GM21825 (cell line): ENCODE results near the gene LIPF.
A peak's percentile ranks its signal among the peaks of the same experiment; 100 is the strongest.
"Not testable (repeated sequence)": the region's sequence is repeated elsewhere in the genome, so short reads cannot be mapped to it uniquely, and the experiment has no call there.

Experiments
- ATAC-seq: cut with Tn5 transposase; IDR thresholded peaks from one replicate; pipeline ENCODE4 v1.9.1; 2021; ENCODE audit warnings: mild to moderate bottlenecking, moderate library complexity; ENCODE audit not compliant: unreplicated experiment

LIPF gene

DNA sequence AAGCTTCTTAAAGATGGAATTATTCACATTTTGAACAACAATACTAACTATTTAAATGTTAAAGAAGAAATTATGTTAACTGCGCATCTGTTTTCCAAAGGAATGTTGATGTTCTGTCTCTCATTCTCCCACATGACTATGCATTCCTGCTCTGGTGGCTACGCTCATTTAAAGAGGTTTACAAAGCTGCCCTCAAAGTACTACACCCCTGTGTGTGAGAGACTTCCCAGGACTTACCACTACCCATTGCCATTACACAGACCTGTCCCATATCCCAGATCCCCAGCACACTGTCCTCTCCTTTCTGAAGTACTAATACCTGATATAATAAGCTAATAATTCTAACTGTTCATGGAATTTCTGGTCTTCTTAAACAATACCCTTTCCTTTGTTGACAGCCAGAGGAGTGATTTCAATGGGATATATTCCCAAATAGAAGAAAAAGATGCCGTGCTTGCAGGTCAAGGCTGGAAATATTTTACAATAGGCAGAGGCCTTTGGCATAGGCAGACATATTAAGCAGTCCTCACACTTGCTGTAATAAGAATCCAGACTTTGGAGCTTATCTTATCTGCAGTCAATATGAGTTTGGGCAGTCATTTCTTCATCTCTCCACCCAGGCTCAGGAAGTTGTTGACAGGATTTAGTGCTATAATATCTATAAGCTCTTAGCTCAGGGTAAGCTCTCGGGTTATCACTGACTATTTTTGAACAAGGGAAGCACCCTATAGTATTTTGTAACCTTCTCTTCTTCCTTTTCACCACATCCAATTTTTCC lies 12.2 kb downstream of the LIPF start:
- ATAC-seq: no peak

- ATAC-seq: no peak
Measured at GRCh38 chr10:88680958-88681357, 16.7 kb downstream of the LIPF start.

GRCh38 chr10:88682491-88682890 lies 18.2 kb downstream of the LIPF start:
- no peak for ATAC-seq

DNA sequence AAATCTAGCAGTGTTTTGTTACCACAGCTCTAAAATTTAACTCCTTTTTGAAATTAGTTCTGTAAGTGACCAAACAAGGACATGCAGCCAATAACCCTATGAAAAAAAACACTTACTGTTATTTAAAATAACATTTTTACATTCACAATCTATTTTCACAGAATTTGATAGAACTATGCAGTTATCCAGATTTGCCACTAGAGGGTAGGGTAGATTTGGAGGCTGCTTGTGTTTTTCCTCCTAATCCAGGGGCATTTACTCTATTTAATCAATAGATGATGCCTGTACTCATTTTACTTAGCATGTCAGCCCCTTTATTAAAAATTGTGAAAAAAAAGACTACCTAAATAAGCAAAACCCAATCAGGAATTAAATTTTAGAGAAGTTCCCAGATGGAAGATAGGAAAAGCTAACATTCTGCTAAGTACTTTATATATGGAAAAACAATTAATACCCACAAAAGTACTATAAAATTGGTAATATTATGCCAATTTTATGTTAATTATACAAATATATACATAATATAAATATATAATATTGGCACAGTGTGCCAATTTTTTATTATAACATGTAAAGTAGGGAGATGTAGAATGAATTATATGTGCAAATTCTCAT lies 23.7 kb downstream of the LIPF start:
- ATAC-seq: no peak

GRCh38 chr10:88689366-88689765 lies 25.1 kb downstream of the LIPF start:
- ATAC-seq: no peak

GRCh38 chr10:88693392-88694020 lies 29.3 kb downstream of the LIPF start:
- ATAC-seq: no peak

DNA sequence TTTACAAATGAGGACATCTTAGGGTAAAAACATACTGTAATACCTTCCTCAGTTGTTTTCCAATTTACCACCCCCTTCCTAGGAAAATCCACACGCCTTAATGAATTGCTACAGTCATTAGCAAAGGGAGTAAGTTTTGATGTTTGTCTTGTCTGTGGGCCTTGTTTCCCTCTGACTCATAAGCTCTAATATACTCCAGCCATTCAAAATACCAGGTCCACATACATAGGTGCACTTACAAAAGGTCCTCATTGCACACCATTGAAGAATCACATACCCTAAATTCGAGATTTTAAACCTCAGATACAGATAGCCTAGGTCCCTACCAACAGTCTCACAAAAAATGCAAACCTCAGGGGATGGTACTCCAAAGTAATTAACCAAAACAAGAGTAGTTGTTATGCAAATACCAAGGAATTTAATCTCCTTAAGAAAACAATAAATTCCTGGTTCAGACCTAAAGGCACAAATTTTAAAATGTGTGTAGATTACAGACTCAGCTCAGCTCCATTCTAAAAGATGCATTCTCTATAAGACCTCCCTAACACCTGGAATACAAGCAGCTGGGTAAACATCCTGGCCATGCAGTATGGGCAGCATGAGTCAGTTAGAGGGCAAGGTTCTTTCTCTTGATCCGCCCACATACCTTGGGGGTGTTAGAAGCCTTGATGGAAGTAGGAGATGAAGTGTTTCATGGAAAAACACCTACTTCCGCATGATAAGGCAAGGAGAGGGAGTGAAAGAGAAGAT lies 38.8 kb downstream of the LIPF start:
- ATAC-seq: no peak

GRCh38 chr10:88705958-88706357 lies 41.7 kb downstream of the LIPF start, which contains the start of gene LIPK:
TSS of gene LIPK (plus strand) at chr10:88706249. CDS start at chr10:88724544, 18,295 bp downstream.
- ATAC-seq: no peak

- no peak for ATAC-seq
Measured at GRCh38 chr10:88707429-88708155, 43.4 kb downstream of the LIPF start.

- not testable (repeated sequence) for ATAC-seq
Measured at GRCh38 chr10:88709361-88709760, 45.1 kb downstream of the LIPF start.

DNA sequence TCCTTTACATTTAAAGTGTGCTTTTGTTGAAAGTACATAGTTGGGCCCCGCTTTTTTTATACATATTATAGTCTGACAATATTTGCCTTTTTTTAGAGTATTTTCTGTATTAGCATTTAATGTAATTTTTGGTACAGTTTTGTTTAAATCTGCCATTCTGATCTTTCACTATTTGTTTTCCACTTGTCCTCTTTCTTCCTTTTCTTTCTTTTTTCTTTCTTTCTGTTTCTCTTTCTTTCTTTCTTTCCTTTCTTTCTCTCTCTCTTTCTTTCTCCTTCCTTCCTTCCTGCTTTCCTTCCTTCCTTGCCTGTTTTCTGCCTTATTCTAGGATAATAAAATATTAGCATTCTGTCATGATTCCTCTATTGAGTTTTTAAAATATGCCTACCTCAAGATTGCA lies 51.3 kb downstream of the LIPF start:
- no peak for ATAC-seq

DNA sequence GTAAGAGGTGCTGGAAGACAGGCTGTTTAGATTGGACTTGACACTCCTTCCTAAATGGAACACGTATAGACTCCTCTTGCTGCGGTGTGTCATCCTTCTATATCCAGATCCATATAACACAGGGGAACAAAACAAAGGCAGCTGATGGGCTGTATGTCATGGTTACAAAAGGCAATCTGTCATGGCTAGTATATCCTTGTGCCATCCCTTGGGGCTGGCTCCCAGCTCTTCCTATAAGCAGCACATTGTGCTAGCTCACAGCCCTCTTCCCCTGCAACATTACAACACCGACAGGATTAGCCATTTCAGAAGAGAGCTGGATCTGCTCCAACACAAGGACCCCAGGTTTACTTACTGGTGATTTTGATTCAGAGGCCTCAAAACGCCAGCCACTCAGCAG lies 57.1 kb downstream of the LIPF start:
- ATAC-seq: no peak

GRCh38 chr10:88725798-88726197 lies 61.6 kb downstream of the LIPF start:
- ATAC-seq: peak; percentile 63

GRCh38 chr10:88728107-88728763 lies 64.0 kb downstream of the LIPF start:
- ATAC-seq: no peak
